ENCODE results near the gene CNIH2.

- TF ChIP-seq EZH2 (IDR thresholded peaks at IDR 0.05; ENCODE audit: low read length, missing control alignments) (no peak), CTCF (conservative IDR thresholded peaks at IDR 0.05 in 1 of 2, IDR thresholded peaks at IDR 0.05 in 1 of 2; ENCODE audit: low read depth in 1 of 2, low read length in 2 of 2) (no peak)
Observed at GRCh38 chr11:66272596-66272995, 5.4 kb upstream of the CNIH2 start.

Data from fibroblast of lung (primary cell).